ENCODE results near the gene GPR157.

The GPR157 gene

DNA sequence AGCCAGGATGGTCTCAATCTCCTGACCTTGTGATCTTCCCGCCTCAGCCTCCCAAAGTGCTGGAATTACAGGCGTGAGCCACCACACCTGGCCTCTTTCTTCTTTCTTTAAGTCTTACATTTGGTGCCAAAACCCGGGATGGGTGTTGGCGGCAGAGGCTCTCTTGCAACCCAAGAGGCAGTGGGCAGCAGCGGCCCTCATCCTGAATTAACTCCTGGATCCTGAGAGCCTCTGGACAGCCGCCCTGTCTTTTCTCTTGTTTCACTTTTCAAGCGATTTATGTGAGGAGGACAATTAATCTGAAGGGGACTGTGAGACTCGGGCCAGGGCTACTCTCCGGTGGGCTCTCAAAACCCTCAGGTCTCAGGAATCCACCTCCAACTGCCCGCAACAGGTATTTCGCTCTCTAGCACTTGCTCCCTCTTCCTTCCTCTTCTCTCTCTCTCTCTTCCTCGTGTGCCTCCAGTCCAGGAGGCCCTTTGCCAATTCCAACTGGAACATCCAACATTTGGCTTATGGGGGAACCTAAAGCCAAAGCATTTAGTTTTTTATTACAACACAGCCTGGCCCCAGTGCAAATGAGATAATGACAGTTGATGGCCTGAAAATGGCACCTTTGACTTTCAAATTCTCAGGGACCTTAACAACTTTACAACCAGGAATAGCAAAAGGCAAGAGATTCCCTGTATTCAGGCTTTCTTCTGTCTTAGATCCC, 41.3 kb downstream of the GPR157 start:
- TF ChIP-seq, protein P1, sequence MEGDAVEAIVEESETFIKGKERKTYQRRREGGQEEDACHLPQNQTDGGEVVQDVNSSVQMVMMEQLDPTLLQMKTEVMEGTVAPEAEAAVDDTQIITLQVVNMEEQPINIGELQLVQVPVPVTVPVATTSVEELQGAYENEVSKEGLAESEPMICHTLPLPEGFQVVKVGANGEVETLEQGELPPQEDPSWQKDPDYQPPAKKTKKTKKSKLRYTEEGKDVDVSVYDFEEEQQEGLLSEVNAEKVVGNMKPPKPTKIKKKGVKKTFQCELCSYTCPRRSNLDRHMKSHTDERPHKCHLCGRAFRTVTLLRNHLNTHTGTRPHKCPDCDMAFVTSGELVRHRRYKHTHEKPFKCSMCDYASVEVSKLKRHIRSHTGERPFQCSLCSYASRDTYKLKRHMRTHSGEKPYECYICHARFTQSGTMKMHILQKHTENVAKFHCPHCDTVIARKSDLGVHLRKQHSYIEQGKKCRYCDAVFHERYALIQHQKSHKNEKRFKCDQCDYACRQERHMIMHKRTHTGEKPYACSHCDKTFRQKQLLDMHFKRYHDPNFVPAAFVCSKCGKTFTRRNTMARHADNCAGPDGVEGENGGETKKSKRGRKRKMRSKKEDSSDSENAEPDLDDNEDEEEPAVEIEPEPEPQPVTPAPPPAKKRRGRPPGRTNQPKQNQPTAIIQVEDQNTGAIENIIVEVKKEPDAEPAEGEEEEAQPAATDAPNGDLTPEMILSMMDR (IDR thresholded peaks at IDR 0.05; ENCODE audit: borderline replicate concordance, control extremely low read depth, extremely low read depth, insufficient read depth, missing control alignments) = no peak
- in situ Hi-C loops (cut with MboI; ENCODE audit: low sequenced_read_pairs, unreplicated experiment) = no loop called here
- no peak for DNase-seq (ENCODE audit: low spot score)

DNA sequence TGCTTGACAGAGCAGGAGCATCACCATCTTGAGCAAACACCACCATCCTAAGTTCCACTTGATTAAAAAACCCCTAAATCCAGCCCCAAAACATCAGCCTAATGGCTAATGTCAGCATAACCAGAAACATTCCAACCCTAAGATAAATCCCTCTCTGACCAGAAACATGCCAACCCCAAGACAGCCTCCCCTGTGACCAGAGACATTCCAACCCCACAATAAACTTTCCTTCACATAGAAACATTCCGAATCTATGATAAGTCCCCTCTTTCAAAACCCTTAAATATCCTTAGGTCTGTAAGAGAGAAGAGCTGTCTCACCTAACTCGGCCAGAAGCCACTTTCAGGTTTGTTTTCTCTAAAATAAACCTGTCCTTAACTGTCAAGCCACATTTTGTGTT, 42.1 kb downstream of the GPR157 start:
- DNase-seq (ENCODE audit: low spot score) = no peak
- TF ChIP-seq, protein P1 (IDR thresholded peaks at IDR 0.05; ENCODE audit: borderline replicate concordance, control extremely low read depth, extremely low read depth, insufficient read depth, missing control alignments) = no peak
- in situ Hi-C loops (cut with MboI; ENCODE audit: low sequenced_read_pairs, unreplicated experiment) = no loop called here

- TF ChIP-seq, protein P1 (IDR thresholded peaks at IDR 0.05; ENCODE audit: borderline replicate concordance, control extremely low read depth, extremely low read depth, insufficient read depth, missing control alignments) = no peak
- in situ Hi-C loops (cut with MboI; ENCODE audit: low sequenced_read_pairs, unreplicated experiment) = no loop called here
- no peak for DNase-seq (ENCODE audit: low spot score)
Measured at GRCh38 chr1:9086045-9086444, 42.9 kb downstream of the GPR157 start.

DNA sequence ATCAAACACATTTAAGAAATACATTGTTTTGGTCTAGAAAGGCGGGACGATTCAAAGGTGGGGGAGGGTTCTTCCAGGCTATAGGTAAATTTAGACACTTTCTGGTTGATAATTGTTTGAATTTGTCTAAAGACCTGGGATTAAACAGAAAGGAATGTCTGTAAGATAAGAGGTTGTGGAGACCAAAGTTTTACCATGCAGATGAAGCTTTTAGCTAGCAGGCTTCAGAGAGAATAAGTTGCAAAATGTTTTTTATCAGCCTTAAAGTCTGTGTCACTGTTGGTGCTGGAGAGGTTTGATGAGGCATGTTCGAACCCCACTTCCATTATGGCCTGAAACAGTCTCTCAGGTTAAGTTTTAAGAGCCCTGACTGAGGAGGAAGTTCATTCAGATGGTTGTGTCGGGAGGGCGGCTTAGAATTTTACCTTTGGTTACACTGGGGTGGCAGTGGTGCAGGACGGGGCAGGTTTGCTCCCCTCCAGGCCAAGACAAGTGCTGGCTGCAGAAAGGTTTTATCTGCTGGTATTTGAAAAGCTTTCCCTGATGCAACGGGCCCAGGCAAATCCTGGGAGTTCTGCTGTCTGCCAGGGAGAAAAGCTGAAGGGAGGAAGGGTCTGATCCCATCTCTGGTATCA, 43.5 kb downstream of the GPR157 start:
- TF ChIP-seq, protein P1 (IDR thresholded peaks at IDR 0.05; ENCODE audit: borderline replicate concordance, control extremely low read depth, extremely low read depth, insufficient read depth, missing control alignments) = no peak
- in situ Hi-C loops (cut with MboI; ENCODE audit: low sequenced_read_pairs, unreplicated experiment) = no loop called here
- no peak for DNase-seq (ENCODE audit: low spot score)

DNA sequence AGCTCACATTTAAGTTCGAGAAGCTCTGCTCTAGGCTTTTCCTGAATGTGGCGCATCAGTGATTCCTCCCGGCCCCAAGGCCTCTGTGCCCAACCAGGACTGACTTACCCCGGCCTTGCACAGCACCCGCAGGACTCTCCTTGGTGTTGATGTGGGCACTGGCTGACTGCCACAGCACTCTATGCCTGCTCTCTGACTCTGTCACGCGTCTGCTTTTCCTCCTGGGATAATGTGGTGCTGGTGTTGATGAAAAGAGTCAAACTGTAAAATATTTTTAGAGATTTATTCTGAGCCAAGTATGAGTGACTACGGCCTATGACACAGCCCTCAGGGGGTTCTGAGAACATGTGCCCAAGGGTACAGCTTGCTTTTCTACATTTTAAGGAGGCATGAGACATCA, 44.0 kb downstream of the GPR157 start:
- in situ Hi-C loops (cut with MboI; ENCODE audit: low sequenced_read_pairs, unreplicated experiment) = no loop called here
- TF ChIP-seq, protein P1 (IDR thresholded peaks at IDR 0.05; ENCODE audit: borderline replicate concordance, control extremely low read depth, extremely low read depth, insufficient read depth, missing control alignments) = no peak
- no peak for DNase-seq (ENCODE audit: low spot score)

DNA sequence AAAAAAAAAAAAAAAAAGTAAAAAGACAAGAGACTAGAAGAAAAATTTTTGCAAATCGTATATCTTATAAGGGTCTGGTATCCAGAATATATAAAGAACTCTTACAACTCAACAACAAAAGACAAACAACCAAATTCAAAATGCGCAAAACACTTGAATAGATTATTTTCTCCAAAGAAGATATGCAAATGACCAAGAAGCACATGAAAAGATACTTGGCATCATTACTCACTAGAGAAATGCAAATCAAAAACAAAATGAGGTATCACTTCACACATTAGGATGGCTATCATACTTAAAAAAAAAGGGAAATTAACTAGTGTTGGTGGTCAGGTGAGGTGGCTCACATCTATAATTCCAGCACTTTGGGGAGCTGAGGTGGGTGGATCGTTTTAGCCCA, 47.4 kb downstream of the GPR157 start:
- TF ChIP-seq, protein P1 (IDR thresholded peaks at IDR 0.05; ENCODE audit: borderline replicate concordance, control extremely low read depth, extremely low read depth, insufficient read depth, missing control alignments) = no peak
- in situ Hi-C loops (cut with MboI; ENCODE audit: low sequenced_read_pairs, unreplicated experiment) = no loop called here
- DNase-seq (ENCODE audit: low spot score) = no peak

Data from GM13976 (cell line).